Chondrocyte (in vitro differentiated cells): ENCODE data around the gene PILRA. TPM values are rescaled to one million over a fixed set of nuclear protein-coding genes. Genes with fewer than 3 reads are reported as not detected.

ENCODE experiments used
- DNase-seq: peaks from one replicate; pipeline ENCODE4 v3.0.0; 2021; ENCODE audit warnings: mixed read lengths, low spot score
- H3K27ac Mint-ChIP-seq: one replicate; pipeline ENCODE4 v1.8.0; 2021; ENCODE audit warnings: mild to moderate bottlenecking, moderate library complexity, mixed read lengths; ENCODE audit not compliant: unreplicated experiment
- H3K27me3 Mint-ChIP-seq: 2 replicates; pipeline ENCODE4 v1.8.0; 2021; ENCODE audit warnings: low read depth, mixed read lengths
- H3K36me3 Mint-ChIP-seq: 2 replicates; pipeline ENCODE4 v1.8.0; 2021; ENCODE audit warnings: low read depth, mixed read lengths
- H3K4me1 Mint-ChIP-seq: 2 replicates; pipeline ENCODE4 v1.8.0; 2021; ENCODE audit warnings: low read depth, mild to moderate bottlenecking, mixed read lengths
- H3K4me3 Mint-ChIP-seq: one replicate; pipeline ENCODE4 v1.8.0; 2021; ENCODE audit warnings: mild to moderate bottlenecking, moderate library complexity, mixed read lengths; ENCODE audit not compliant: unreplicated experiment
- H3K9me3 Mint-ChIP-seq: 2 replicates; pipeline ENCODE4 v1.8.0; 2021; ENCODE audit warnings: low read depth, mixed read lengths
- total RNA-seq: library from RNA; stranded (reverse); gene quantifications from 3 replicates; pipeline ENCODE4 v1.2.1, GENCODE V29; 2021
- TF ChIP-seq, protein P1 (sequence below): fragments of 200-600 bp; sonication (generic); IDR thresholded peaks from 2 replicates; pipeline ENCODE4 v1.5.0; 2021; ENCODE audit warnings: antibody characterized with exemption, mild to moderate bottlenecking, moderate library complexity

Gene PILRA
- total RNA-seq, 1 donor from 2014 or later, result 0.60 TPM

DNA sequence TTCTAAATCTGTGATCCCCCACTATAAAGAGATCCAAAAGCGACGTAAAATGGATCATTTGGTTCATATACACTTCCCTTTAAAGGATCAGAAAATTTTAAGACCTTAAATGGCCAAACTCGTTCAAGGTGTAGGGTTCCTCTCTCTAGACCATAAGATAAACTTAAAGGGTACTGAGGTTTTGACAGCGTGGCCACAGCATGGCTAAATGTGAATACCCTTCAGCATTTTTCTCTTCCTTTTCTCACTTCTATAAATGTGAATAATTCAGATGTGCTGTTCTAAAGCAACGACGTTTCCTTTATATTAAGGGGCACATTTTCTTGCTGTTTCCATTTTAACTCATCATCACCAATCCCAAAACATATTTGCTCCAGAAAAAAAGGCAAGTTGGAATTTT lies 50.0 kb downstream of the PILRA start:
- no peak overlapping the region for H3K4me3 Mint-ChIP-seq
- H3K36me3 Mint-ChIP-seq, result no peaks in the 10 kb centered on the region
- H3K4me1 Mint-ChIP-seq, result peaks cover 14% of the 10 kb centered on the region
- no peaks in the 10 kb centered on the region for H3K9me3 Mint-ChIP-seq
- TF ChIP-seq, protein P1, sequence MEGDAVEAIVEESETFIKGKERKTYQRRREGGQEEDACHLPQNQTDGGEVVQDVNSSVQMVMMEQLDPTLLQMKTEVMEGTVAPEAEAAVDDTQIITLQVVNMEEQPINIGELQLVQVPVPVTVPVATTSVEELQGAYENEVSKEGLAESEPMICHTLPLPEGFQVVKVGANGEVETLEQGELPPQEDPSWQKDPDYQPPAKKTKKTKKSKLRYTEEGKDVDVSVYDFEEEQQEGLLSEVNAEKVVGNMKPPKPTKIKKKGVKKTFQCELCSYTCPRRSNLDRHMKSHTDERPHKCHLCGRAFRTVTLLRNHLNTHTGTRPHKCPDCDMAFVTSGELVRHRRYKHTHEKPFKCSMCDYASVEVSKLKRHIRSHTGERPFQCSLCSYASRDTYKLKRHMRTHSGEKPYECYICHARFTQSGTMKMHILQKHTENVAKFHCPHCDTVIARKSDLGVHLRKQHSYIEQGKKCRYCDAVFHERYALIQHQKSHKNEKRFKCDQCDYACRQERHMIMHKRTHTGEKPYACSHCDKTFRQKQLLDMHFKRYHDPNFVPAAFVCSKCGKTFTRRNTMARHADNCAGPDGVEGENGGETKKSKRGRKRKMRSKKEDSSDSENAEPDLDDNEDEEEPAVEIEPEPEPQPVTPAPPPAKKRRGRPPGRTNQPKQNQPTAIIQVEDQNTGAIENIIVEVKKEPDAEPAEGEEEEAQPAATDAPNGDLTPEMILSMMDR, result no peak
- no peak for DNase-seq
- no peak overlapping the region for H3K27ac Mint-ChIP-seq
- no peaks in the 10 kb centered on the region for H3K27me3 Mint-ChIP-seq

DNA sequence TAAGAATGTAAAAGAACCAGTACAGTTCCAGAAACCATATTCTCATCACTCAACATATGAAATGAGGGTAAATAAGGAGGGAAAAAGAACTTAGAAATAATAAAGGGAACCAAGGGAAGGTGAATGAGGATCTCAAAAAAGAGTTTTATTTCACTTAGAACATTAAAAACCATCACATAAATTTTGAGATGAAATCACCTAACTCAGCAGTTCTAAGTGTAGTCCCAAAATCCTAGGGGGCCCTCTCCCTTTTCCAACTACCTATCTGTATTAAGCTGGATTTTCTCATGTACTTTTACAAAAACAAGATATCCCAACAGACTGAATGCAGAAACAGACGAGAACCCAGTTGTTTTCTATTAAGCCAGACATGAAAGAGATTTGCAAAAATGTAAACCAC lies 52.1 kb downstream of the PILRA start:
- Mint-ChIP-seq H3K9me3 (no peaks in the 10 kb centered on the region), H3K27me3 (no peaks in the 10 kb centered on the region), H3K36me3 (peaks cover 1% of the 10 kb centered on the region), H3K27ac (no peak overlapping the region), H3K4me1 (peaks cover 8% of the 10 kb centered on the region), H3K4me3 (no peak overlapping the region)
- DNase-seq, result no peak
- TF ChIP-seq, protein P1, result no peak

DNA sequence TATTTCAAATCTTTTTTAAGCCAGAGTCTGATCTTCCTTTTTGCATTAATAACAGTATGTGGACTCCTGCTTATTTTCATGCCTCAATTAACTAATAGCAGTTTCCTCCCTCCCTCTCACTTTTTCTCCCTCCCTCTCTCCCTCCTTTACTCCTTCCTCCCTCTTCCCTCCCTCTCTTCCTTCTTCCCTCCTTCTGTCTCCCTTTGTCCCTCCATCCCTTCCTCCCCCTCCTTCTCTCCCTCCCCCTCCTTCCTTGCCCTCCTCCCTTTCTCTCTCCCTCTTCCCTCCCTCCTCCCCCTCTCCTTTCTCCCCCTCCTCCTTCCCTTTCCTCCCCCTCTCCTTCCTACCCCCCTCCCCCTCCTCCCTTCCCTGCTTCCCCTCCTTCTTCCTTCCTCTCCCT lies 53.2 kb downstream of the PILRA start:
- H3K9me3 Mint-ChIP-seq, result no peaks in the 10 kb centered on the region
- H3K36me3 Mint-ChIP-seq, result peaks cover 2% of the 10 kb centered on the region
- no peak overlapping the region for H3K4me3 Mint-ChIP-seq
- no peaks in the 10 kb centered on the region for H3K27me3 Mint-ChIP-seq
- TF ChIP-seq, protein P1, result no peak
- H3K4me1 Mint-ChIP-seq, result peaks cover 17% of the 10 kb centered on the region
- H3K27ac Mint-ChIP-seq, result no peak overlapping the region
- DNase-seq, result no peak

DNA sequence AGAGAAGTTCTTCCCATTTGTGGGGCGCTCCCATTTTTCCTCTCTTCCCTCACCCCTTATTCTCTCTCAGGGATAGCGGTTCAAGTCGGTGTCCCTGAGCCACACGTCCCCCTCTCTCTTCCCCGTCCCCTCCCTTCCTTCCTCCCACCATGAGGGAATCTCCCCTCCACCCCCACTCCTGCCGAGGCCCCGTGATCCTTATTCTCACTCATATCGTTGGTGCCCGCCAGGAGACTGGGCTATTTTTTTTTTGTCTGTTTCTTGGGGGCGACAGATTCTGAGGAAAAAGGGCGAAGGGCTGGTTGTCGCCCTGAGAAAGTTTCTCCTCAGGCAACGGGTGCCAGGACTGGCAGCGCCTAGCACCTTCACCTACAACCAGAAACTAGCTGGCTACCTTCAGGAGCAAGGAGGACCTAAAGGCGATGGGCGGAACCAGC lies 54.5 kb downstream of the PILRA start:
- TF ChIP-seq, protein P1, result no peak
- Mint-ChIP-seq H3K36me3 (peaks cover 3% of the 10 kb centered on the region), H3K27ac (no peak overlapping the region), H3K9me3 (no peaks in the 10 kb centered on the region), H3K4me3 (peak overlapping the region; percentile 99), H3K4me1 (peaks cover 29% of the 10 kb centered on the region), H3K27me3 (no peaks in the 10 kb centered on the region)
- DNase-seq, result peak; percentile 43

DNA sequence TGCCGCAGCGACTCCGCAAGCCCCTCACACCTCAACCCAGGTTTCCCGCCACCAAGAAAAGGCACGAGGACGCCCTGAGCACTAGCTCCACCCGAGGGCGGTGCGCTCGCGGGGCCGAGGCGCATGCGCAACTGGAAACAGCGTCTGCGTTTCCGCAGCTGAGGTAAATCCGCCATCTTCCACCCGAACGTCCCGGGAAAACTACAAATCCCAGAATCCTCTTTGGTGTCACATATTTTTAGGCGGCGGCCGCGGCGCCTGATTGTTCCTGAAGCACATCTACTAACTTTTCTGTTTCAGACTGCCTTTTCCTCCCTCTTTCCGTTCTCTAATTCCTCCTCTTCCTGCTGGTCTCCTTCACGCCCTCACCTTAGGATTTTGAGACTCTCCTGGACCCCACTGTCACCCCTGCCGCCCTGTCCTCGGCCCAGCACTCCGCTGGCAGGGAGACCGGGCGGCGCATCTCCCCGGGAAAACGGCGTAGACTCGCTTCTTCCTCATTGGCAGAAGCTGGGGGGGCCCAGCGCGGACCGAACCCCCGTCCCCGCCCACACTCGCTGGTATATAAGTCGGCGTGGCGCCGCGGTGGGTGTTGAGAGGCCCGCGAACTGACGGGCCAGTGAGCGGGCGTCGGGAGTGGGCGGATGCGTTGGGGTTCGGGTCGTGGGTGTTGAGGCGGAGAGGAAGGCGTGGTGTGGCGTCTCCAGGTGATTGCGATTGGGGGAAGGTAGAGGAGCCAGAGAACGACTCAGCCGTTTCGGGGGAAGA lies 55.1 kb downstream of the PILRA start, which contains the start of gene ZCWPW1:
Gene ZCWPW1, minus strand, starts transcription at position 505 of the 768 bp plus-strand sequence. CDS start 8,054 bp downstream, outside the sequence.
- Mint-ChIP-seq H3K4me3 (peak within 1 kb of the TSS; percentile 99), H3K4me1 (peaks cover 31% of the 10 kb centered on the region), H3K27me3 (no peaks in the 10 kb centered on the region), H3K27ac (peak within 1 kb of the TSS; percentile 100), H3K9me3 (no peaks in the 10 kb centered on the region), H3K36me3 (peaks cover 3% of the 10 kb centered on the region)
- TF ChIP-seq, protein P1, result peak; percentile 13
- peak; percentile 99 for DNase-seq
